Panc1 (cell line): ENCODE results near the gene PSMD13. TPM values are rescaled to one million over a fixed set of nuclear protein-coding genes. Genes with fewer than 3 reads are reported as not detected.
A peak's percentile ranks its signal among the peaks of the same experiment; 100 is the strongest.

Experiments
- ATAC-seq: fragments of 200-7000 bp; cut with Tn5 transposase; 2 replicates; pipeline ENCODE4 v1.9.1; 2020; ENCODE audit warnings: mild to moderate bottlenecking, moderate library complexity
- BruUV-seq: library from RNA; stranded (reverse); fragments of 400-500 nt; replicated peaks from 2 replicates; lab custom pipeline; 2021; lab: Mats Ljungman, UMichigan
- CTCF ChIA-PET: fragments of 300-600 bp; sonication (Branson Sonifier 250); formaldehyde crosslinking; loops from one replicate; lab custom pipeline; 2022; ENCODE audit warnings: antibody characterized with exemption; lab: Charles Lee
- POLR2A ChIA-PET: fragments of 300-600 bp; sonication (Branson Sonifier 250); formaldehyde crosslinking; loops from one replicate; lab custom pipeline; 2022; ENCODE audit warnings: antibody characterized with exemption; lab: Charles Lee
- DNase-seq: peaks from one replicate; pipeline ENCODE4 v3.0.0-alpha.2; 2010; ENCODE audit warnings: low read depth, low spot score
- H3K27ac ChIP-seq: 2 replicates; pipeline ENCODE4 v1.5.1; 2011; ENCODE audit warnings: mild to moderate bottlenecking, low read length, inconsistent platforms
- H3K27me3 ChIP-seq: fragments of 200-500 bp; sonication (Bioruptor generic); 2 replicates; pipeline ENCODE4 v1.6.0; 2014; ENCODE audit warnings: low read length, inconsistent platforms; ENCODE audit not compliant: control insufficient read depth, insufficient read depth
- H3K36me3 ChIP-seq: fragments of 200-500 bp; sonication (Bioruptor generic); 2 replicates; pipeline ENCODE4 v1.5.1; 2014; ENCODE audit warnings: inconsistent platforms, mild to moderate bottlenecking, low read length, moderate library complexity; ENCODE audit not compliant: control insufficient read depth, insufficient read depth
- H3K4me1 ChIP-seq: 2 replicates; pipeline ENCODE4 v1.5.1; 2011; ENCODE audit warnings: inconsistent platforms, mild to moderate bottlenecking, low read length, moderate library complexity; ENCODE audit not compliant: control insufficient read depth, insufficient read depth
- H3K4me3 ChIP-seq, 2 experiments: 2 replicates each; pipeline ENCODE4 v1.5.1; 2011 to 2012; ENCODE audit warnings: low read depth in 2 of 2, low read length in 2 of 2, mild to moderate bottlenecking in 2 of 2, inconsistent platforms in 1 of 2, moderate library complexity in 1 of 2
- H3K9me3 ChIP-seq: fragments of 200-500 bp; sonication (Bioruptor generic); 2 replicates; pipeline ENCODE4 v1.5.1; 2014; ENCODE audit warnings: low read depth, mild to moderate bottlenecking, inconsistent platforms, low read length, moderate library complexity; ENCODE audit not compliant: control insufficient read depth, insufficient read depth
- CTCF ChIP-seq: fragments of 450-650 bp; IDR thresholded peaks from 2 replicates; pipeline ENCODE4 v1.5.1; 2017; ENCODE audit warnings: mild to moderate bottlenecking
- POLR2AphosphoS5 ChIP-seq: IDR thresholded peaks from 2 replicates; pipeline ENCODE4 v1.6.1; 2012; ENCODE audit warnings: mild to moderate bottlenecking, low read depth, low read length, moderate library complexity
- SIN3A ChIP-seq: IDR thresholded peaks from 2 replicates; pipeline ENCODE4 v1.6.1; 2012; ENCODE audit warnings: low read depth, mild to moderate bottlenecking, low read length, moderate library complexity, borderline replicate concordance; ENCODE audit not compliant: insufficient read depth
- TCF7L2 ChIP-seq: IDR thresholded peaks from 2 replicates; pipeline ENCODE4 v1.6.1; 2011; ENCODE audit warnings: mild to moderate bottlenecking, low read depth, low read length, inconsistent platforms
- in situ Hi-C: cut with HindIII; loops from 2 replicates; pipeline ENCODE4 v1.10.0; 2016; ENCODE audit warnings: low sequenced_read_pairs, low pct_unique_long_range_greater_than_20kb
- intact Hi-C: fragments of 100-400 bp; cut with micrococcal nuclease; formaldehyde crosslinking; loops from one replicate; pipeline ENCODE4 v1.10.0; 2022; ENCODE audit not compliant: unreplicated experiment
- total RNA-seq: library from RNA; stranded (reverse); gene quantifications from one replicate; pipeline ENCODE4 v1.2.1, GENCODE V29; 2021; ENCODE audit not compliant: unreplicated experiment
- TF ChIP-seq, protein P1 (sequence below), 2 experiments: IDR thresholded peaks; 2 replicates each; pipeline ENCODE4 v1.6.1; 2011 to 2012; ENCODE audit warnings: low read depth in 2 of 2, control low read depth in 1 of 2, low read length in 1 of 2, mild to moderate bottlenecking in 1 of 2, moderate library complexity in 1 of 2; ENCODE audit not compliant: insufficient read depth in 1 of 2

Gene PSMD13
- total RNA-seq, 1 experiment from 2014 or later: 271 TPM

- Histone ChIP-seq H3K4me3 (no peak overlapping the region), H3K9me3 (no peaks in the 10 kb centered on the region), H3K36me3 (peaks cover 4% of the 10 kb centered on the region; the same call in 1 of the 2 replicates), H3K27ac (no peak overlapping the region), H3K27me3 (no peaks in the 10 kb centered on the region), H3K4me1 (peaks cover 12% of the 10 kb centered on the region)
- ATAC-seq (no peak), DNase-seq (no peak)
- BruUV-seq: no TSS peak
- intact Hi-C loops (no loop called here), in situ Hi-C loops (no loop called here)
- TF ChIP-seq TCF7L2 (no peak), POLR2AphosphoS5 (peak; percentile 21; the same call in 1 of the 2 replicates), CTCF (no peak), SIN3A (no peak)
- TF ChIP-seq, protein P1, sequence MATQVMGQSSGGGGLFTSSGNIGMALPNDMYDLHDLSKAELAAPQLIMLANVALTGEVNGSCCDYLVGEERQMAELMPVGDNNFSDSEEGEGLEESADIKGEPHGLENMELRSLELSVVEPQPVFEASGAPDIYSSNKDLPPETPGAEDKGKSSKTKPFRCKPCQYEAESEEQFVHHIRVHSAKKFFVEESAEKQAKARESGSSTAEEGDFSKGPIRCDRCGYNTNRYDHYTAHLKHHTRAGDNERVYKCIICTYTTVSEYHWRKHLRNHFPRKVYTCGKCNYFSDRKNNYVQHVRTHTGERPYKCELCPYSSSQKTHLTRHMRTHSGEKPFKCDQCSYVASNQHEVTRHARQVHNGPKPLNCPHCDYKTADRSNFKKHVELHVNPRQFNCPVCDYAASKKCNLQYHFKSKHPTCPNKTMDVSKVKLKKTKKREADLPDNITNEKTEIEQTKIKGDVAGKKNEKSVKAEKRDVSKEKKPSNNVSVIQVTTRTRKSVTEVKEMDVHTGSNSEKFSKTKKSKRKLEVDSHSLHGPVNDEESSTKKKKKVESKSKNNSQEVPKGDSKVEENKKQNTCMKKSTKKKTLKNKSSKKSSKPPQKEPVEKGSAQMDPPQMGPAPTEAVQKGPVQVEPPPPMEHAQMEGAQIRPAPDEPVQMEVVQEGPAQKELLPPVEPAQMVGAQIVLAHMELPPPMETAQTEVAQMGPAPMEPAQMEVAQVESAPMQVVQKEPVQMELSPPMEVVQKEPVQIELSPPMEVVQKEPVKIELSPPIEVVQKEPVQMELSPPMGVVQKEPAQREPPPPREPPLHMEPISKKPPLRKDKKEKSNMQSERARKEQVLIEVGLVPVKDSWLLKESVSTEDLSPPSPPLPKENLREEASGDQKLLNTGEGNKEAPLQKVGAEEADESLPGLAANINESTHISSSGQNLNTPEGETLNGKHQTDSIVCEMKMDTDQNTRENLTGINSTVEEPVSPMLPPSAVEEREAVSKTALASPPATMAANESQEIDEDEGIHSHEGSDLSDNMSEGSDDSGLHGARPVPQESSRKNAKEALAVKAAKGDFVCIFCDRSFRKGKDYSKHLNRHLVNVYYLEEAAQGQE (IDR thresholded peaks at IDR 0.05; ENCODE audit: insufficient read depth in 1 of 2, low read depth in 2 of 2, low read length in 1 of 2): no peak
- POLR2A ChIA-PET: interaction anchor here (0.6 kb wide), 1 partner anchor 47 kb away, joined by 3 read pairs; no protein-coding TSS in a partner anchor
- CTCF ChIA-PET: no interaction called here
Observed at GRCh38 chr11:203945-204586, 32.7 kb upstream of the PSMD13 start.

- Histone ChIP-seq H3K9me3 (no peaks in the 10 kb centered on the region), H3K36me3 (peaks cover 4% of the 10 kb centered on the region; the same call in 1 of the 2 replicates), H3K27ac (no peak overlapping the region), H3K4me3 (no peak overlapping the region), H3K27me3 (no peaks in the 10 kb centered on the region), H3K4me1 (peaks cover 16% of the 10 kb centered on the region)
- CTCF ChIA-PET: no interaction called here
- POLR2A ChIA-PET: interaction anchor here (0.9 kb wide), 1 partner anchor 32 kb away, joined by 12 read pairs; the partner anchor contains the start of gene PSMD13
- TF ChIP-seq POLR2AphosphoS5 (0 out of 2 replicates have a peak, but pooled peaks have one; percentile 6), CTCF (no peak)
- DNase-seq (no peak), ATAC-seq (no peak)
- in situ Hi-C loops (no loop called here), intact Hi-C loops (no loop called here)
- no TSS peak for BruUV-seq
Observed at GRCh38 chr11:204587-205109, 32.1 kb upstream of the PSMD13 start.
